CD4-positive, alpha-beta T cell treated with Interleukin-1 beta for 1 hour (primary cell): ENCODE results near the gene MAPT.

Experiments
- DNase-seq, 2 donors: peaks; one replicate each; pipeline ENCODE4 v3.0.0-alpha.2; 2020 to 2022

The MAPT gene

GRCh38 chr17:45976391-45976754, 82.0 kb downstream of the MAPT start:
- DNase-seq: no peak

DNA sequence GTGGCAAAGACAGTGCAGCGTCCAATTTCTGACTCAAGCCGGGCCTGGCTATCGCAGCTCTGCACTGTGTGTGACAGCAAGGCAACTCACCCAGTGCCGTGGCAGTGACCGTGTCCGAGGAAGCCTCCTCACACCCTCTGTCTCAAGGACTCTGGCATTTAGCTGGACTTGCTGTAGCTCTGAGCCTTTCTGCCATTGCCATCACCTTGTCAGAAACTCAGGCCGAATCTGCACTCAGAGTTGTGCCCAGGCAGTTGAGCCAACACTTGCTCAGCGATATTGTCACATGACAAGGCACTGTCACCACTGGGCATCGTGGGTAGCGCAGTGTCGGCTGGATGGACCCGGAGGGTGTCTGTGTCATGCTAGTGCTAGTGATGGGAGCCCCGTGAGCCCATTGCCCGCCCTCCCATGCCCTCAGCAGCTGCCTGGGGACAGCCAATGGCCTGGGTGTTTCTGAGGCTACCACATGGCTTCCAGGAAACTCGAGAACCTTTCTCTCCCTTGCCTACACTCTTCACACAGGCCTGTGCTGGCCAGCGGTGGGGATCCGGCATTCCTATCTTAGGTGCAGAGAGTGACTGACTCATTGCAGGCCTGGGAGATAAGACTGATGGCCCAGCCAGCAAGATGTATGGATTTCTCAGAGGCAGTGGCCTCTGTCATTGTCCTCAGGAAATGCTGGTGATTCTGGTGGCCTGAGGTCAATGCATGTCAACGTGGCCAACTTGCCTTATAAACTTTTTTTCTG, 82.6 kb downstream of the MAPT start:
- DNase-seq: no peak

GRCh38 chr17:45977506-45977824, 83.1 kb downstream of the MAPT start:
- DNase-seq: no peak

GRCh38 chr17:45977976-45978626, 83.7 kb downstream of the MAPT start:
- no peak for DNase-seq

DNA sequence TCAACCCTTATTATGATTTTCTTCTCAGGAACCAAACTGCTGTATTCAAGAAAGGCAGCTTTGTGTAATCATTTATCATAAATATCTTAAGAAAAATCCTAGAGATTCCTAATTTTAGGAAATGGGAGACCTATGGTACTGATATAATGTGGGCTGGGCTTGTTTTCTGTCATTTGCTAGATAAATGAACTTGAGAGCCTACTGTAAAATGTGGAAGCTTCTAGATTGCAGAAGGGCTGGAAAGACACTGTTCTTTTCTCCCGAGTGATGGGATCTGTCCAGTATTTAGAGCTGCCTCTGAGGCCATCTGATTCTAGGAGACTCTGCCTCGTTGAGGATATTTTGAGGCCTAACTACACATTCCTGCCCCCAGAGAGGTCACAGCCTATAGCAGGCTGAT, 84.8 kb downstream of the MAPT start:
- no peak for DNase-seq

- DNase-seq: no peak
Observed at GRCh38 chr17:45980855-45981254, 86.5 kb downstream of the MAPT start.

DNA sequence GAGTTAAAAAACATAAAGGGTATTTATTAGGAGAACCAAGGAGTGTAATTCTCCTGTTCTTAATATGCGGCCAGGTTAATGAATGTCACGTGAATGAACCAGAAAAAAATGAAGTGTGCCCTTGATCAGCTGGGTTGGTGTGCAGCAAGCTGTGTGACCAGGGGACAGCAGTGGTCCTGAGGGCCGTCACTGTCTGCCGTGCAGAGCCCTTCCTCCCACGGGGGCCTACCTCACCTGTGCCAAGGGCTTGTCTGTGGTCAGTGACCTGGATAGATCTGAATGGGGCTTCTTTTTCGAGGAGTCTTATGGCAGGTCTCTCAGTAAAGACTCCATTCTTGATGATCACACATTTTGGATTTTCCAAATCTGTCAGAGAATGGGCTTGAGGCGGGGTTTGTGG, 87.0 kb downstream of the MAPT start:
- no peak for DNase-seq

GRCh38 chr17:45982791-45983613, 88.6 kb downstream of the MAPT start:
- DNase-seq: no peak

DNA sequence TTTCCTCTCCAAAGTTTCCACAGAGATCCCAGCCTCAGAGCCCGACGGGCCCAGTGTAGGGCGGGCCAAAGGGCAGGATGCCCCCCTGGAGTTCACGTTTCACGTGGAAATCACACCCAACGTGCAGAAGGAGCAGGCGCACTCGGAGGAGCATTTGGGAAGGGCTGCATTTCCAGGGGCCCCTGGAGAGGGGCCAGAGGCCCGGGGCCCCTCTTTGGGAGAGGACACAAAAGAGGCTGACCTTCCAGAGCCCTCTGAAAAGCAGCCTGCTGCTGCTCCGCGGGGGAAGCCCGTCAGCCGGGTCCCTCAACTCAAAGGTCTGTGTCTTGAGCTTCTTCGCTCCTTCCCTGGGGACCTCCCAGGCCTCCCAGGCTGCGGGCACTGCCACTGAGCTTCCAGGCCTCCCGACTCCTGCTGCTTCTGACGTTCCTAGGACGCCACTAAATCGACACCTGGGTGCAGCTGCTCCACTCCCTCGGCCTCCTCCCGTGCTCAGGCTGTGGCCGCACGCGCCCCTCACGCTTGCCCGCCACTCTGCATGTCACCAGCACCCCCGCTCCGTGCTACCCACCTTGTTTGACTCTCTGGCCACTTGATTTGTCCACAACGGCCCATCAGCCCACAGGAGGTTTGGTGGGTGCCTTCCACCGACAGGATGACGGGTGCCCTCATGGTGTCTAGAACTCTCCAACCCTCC, 89.4 kb downstream of the MAPT start:
- DNase-seq: no peak

DNA sequence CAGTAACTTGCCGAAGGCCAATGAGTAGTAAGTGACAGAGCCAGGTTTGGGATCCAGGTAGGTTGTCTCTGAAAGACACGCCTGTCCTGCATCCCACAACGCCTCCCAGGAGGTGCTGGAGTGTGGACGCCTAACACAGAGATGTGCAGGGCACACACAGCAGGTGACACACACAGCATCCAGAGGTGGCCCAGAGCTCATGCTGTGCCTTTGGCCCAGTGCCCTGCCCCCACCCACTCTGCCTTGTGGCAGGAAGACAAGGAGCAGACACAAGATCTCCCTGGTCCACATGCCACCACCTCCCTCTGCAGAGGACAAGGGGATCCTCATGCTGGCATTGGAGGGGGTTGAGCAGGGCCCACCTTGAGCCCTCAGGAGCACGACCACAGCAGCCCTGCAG, 90.0 kb downstream of the MAPT start:
- no peak for DNase-seq

- no peak for DNase-seq
Observed at GRCh38 chr17:45985447-45985846, 91.1 kb downstream of the MAPT start.

DNA sequence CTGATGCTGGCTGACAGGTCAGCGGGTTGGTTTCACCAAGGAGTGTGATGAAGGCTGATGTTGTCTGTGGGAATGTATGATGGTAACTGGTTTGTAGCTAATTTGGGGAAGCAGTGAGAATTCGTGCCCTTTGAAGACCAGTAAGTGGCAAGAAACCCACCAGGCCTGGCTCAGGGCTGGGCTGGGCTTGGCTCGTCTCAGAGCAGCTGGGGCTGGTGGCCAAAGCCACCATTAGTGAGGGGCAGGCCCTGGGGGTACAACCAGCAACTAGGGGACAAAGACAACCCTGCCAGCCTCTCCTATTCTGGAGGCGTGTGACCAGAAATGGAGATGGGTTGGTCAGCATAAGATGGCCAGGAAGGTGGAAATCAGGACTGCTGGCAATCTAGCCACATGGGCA, 91.7 kb downstream of the MAPT start:
- no peak for DNase-seq

DNA sequence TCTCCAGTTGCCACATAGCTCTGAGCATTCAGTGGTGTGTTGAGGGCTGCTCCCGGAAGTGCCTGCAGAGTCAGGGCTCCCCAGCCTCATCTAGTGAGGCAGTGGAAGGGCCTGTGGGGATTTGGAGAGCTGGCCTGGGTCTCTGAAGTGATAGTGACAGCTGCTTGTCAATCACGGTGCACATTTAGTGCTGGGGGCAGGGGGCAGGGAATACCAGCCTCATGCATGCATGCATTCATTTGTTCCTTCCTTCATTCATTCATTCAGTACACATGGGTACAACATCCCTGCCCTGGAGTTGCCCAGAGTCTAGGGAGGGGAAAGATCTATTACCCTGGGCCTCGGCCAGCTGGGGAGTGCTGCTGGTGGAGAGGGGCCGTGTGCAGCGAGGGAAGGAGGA, 93.4 kb downstream of the MAPT start:
- no peak for DNase-seq

GRCh38 chr17:45989759-45990158, 95.4 kb downstream of the MAPT start:
- no peak for DNase-seq

GRCh38 chr17:45990886-45991285, 96.5 kb downstream of the MAPT start:
- DNase-seq: no peak

GRCh38 chr17:45991341-45991740, 97.0 kb downstream of the MAPT start:
- no peak for DNase-seq

GRCh38 chr17:45992175-45992574, 97.8 kb downstream of the MAPT start:
- DNase-seq: no peak

- DNase-seq: no peak
Observed at GRCh38 chr17:45992904-45993303, 98.5 kb downstream of the MAPT start.

DNA sequence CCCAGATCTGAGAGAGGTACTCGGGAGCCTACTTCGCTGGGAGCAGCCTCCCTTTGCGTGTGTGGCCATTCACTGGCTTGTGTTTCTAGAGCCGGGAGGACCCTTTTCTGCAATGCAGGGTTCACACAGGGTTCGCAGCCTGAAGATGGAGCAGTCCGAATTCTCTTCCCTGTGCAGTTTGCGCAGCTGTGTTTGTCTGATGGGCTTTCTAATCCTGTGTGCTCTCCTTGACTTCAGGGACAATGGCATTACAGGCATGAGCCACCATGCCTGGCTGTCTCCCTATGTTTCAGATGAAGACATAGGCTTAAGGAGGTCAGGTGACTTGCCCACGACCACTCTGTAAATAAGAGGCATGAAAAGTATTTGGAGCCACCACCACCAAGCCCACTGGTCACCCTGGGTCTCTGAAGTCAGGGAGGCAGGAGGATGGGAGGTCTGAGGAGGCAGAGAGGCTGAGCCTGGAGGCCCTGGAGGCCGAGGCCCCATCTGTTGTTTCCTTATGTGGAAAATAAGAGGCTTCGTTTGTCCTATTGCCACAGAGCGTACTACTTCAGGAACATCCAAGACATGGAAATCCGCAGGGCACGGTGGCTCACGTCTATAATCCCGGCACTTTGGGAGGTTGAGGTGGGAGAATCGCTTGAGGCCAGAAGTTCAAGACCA, 99.7 kb downstream of the MAPT start:
- no peak for DNase-seq

- DNase-seq: no peak
Observed at GRCh38 chr17:45994987-45995386, 100.6 kb downstream of the MAPT start.

DNA sequence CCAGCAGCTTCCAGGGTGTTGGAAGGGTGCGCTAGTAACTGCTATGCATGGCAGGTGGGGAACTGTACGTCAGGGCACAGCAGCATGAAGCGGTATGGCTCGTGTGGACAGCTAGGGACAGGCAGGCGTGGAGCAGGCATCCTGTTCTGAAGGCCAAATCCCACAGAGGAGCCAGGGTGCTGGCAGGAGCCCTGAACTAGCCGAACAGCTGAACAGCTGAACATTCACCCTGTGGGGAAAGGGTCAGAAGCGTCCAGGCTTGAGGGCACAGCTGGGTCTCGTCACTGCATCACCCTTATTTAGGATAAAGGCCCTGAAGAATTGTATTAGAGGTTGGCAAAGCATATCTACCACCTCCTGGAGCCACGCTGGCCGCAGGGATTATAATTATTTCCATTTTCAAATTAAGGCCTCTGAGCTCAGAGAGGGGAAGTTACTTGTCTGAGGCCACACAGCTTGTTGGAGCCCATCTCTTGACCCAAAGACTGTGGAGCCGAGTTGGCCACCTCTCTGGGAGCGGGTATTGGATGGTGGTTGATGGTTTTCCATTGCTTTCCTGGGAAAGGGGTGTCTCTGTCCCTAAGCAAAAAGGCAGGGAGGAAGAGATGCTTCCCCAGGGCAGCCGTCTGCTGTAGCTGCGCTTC, 101.4 kb downstream of the MAPT start:
- no peak for DNase-seq

DNA sequence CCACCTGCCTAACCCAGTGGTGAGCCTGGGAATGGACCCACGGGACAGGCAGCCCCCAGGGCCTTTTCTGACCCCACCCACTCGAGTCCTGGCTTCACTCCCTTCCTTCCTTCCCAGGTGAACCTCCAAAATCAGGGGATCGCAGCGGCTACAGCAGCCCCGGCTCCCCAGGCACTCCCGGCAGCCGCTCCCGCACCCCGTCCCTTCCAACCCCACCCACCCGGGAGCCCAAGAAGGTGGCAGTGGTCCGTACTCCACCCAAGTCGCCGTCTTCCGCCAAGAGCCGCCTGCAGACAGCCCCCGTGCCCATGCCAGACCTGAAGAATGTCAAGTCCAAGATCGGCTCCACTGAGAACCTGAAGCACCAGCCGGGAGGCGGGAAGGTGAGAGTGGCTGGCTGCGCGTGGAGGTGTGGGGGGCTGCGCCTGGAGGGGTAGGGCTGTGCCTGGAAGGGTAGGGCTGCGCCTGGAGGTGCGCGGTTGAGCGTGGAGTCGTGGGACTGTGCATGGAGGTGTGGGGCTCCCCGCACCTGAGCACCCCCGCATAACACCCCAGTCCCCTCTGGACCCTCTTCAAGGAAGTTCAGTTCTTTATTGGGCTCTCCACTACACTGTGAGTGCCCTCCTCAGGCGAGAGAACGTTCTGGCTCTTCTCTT, 102.1 kb downstream of the MAPT start:
- no peak for DNase-seq
